ENCODE results near the gene ACOXL. TPM values are rescaled to one million over a fixed set of nuclear protein-coding genes. Genes with fewer than 3 reads are reported as not detected.

Gene ACOXL
- total and polyA plus RNA-seq, 10 of the 15 experiments (the other 5 are each of a cell fraction or from before 2014, with no cell fraction given), result 0.05 to 1.3 (median 0.71) TPM

- ATAC-seq, result no peak
Observed at GRCh38 chr2:111015283-111015995, 283.1 kb downstream of the ACOXL start.

More at GRCh38 chr2:111015283-111015995, 283.1 kb downstream of the ACOXL start:
- ChIA-PET CTCF (no interaction called here), RAD21 (ENCODE audit: unreplicated experiment) (no interaction called here), POLR2A (no interaction called here), SMC1A (ENCODE audit: uncharacterized antibody, unreplicated experiment) (no interaction called here)
- TF ChIP-seq, protein P1, sequence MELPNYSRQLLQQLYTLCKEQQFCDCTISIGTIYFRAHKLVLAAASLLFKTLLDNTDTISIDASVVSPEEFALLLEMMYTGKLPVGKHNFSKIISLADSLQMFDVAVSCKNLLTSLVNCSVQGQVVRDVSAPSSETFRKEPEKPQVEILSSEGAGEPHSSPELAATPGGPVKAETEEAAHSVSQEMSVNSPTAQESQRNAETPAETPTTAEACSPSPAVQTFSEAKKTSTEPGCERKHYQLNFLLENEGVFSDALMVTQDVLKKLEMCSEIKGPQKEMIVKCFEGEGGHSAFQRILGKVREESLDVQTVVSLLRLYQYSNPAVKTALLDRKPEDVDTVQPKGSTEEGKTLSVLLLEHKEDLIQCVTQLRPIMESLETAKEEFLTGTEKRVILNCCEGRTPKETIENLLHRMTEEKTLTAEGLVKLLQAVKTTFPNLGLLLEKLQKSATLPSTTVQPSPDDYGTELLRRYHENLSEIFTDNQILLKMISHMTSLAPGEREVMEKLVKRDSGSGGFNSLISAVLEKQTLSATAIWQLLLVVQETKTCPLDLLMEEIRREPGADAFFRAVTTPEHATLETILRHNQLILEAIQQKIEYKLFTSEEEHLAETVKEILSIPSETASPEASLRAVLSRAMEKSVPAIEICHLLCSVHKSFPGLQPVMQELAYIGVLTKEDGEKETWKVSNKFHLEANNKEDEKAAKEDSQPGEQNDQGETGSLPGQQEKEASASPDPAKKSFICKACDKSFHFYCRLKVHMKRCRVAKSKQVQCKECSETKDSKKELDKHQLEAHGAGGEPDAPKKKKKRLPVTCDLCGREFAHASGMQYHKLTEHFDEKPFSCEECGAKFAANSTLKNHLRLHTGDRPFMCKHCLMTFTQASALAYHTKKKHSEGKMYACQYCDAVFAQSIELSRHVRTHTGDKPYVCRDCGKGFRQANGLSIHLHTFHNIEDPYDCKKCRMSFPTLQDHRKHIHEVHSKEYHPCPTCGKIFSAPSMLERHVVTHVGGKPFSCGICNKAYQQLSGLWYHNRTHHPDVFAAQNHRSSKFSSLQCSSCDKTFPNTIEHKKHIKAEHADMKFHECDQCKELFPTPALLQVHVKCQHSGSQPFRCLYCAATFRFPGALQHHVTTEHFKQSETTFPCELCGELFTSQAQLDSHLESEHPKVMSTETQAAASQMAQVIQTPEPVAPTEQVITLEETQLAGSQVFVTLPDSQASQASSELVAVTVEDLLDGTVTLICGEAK (IDR thresholded peaks at IDR 0.05; ENCODE audit: borderline replicate concordance), result no peak
- TF ChIP-seq, protein P2, sequence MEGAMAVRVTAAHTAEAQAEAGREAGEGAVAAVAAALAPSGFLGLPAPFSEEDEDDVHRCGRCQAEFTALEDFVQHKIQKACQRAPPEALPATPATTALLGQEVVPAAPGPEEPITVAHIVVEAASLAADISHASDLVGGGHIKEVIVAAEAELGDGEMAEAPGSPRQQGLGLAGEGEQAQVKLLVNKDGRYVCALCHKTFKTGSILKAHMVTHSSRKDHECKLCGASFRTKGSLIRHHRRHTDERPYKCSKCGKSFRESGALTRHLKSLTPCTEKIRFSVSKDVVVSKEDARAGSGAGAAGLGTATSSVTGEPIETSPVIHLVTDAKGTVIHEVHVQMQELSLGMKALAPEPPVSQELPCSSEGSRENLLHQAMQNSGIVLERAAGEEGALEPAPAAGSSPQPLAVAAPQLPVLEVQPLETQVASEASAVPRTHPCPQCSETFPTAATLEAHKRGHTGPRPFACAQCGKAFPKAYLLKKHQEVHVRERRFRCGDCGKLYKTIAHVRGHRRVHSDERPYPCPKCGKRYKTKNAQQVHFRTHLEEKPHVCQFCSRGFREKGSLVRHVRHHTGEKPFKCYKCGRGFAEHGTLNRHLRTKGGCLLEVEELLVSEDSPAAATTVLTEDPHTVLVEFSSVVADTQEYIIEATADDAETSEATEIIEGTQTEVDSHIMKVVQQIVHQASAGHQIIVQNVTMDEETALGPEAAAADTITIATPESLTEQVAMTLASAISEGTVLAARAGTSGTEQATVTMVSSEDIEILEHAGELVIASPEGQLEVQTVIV (IDR thresholded peaks at IDR 0.05; ENCODE audit: borderline replicate concordance, partially characterized antibody), result no peak
- Histone ChIP-seq H3K4me3 (no peak overlapping the region), H3K27ac (ENCODE audit: control insufficient read depth, insufficient read depth) (no peak overlapping the region), H3K27me3 (replicated peaks in 1 of 2; ENCODE audit: control insufficient read depth in 2 of 2, insufficient read depth in 2 of 2, low read length in 1 of 2) (no peaks in the 10 kb centered on the region; a peak in 1 of 4 replicates), H4K20me1 (ENCODE audit: control insufficient read depth, insufficient read depth) (no peaks in the 10 kb centered on the region), H2AFZ (ENCODE audit: control insufficient read depth, low read depth, low read length) (no peak overlapping the region), H3K9me3 (replicated peaks; ENCODE audit: control insufficient read depth, insufficient read depth, low read length) (no peaks in the 10 kb centered on the region; the same call in 2 of the 3 replicates), H3K9ac (ENCODE audit: control insufficient read depth, insufficient read depth, low read length) (no peak overlapping the region), H3K79me2 (ENCODE audit: control insufficient read depth, insufficient read depth, low read length) (no peaks in the 10 kb centered on the region), H3K36me3 (ENCODE audit: control insufficient read depth in 2 of 2, insufficient read depth in 2 of 2, low read length in 1 of 2) (no peaks in the 10 kb centered on the region), H3K4me1 (ENCODE audit: control insufficient read depth, insufficient read depth, low read length) (no peaks in the 10 kb centered on the region), H3K4me2 (ENCODE audit: control insufficient read depth, insufficient read depth) (no peak overlapping the region)
- in situ Hi-C loops (cut with MboI) (no loop called here), intact Hi-C loops (cut with micrococcal nuclease; ENCODE audit: unreplicated experiment) (no loop called here)
- WGBS (ENCODE audit: insufficient coverage, insufficient replicate concordance, low lambda C conversion rate, missing lambda C conversion rate), result 0% methylated on average over 2 of the region's 2 CpGs
- BruUV-seq (replicated peaks), result no TSS peak
- FAIRE-seq (no peak), DNase-seq (ENCODE audit: low read depth, low spot score) (no peak)

Data from GM12878 (cell line).